ENCODE results near the gene MXI1.

DNA sequence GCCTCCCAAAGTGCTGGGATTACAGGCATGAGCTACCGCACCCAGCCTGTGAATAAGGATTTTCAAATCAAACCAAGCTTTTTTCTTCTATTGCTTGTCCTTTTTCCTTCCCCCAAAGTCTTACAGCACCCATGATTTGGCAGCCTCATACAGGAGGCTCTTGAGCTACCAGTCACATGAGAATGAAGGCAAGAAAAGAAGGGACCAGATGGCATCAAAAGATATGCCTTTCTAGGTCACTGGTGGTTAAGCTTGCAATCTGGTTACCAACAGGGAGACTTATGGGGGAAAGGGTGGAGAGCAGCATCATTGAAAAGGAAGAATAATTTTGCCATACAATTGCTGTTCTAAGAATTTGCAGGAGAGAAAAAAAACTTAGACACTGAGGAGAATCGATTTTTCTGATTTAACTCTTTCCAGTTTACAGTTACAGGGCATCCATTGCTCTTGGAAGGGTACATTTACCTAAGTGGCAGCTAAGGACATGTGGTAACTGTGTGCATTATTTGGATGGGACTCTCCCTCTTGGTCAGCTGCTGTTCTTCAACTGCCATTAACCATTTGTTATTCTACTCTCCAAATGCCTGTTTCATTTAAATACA lies 67.8 kb downstream of the MXI1 start:
- TF ChIP-seq EZH2 (IDR thresholded peaks at IDR 0.05) (no peak), POLR2AphosphoS5 (IDR thresholded peaks at IDR 0.05; ENCODE audit: borderline replicate concordance, low read depth, low read length) (no peak)

Data from SK-N-MC (cell line).